Measurements from ENCODE around the gene KLHL20. TPM values are rescaled to one million over a fixed set of nuclear protein-coding genes. Genes with fewer than 3 reads are reported as not detected.
"Not testable (repeated sequence)": the region's sequence is repeated elsewhere in the genome, so short reads cannot be mapped to it uniquely, and the experiment has no call there.

Gene KLHL20
- total and polyA plus RNA-seq, 2 experiments from 2014 or later, result 12.3 to 14.5 TPM

DNA sequence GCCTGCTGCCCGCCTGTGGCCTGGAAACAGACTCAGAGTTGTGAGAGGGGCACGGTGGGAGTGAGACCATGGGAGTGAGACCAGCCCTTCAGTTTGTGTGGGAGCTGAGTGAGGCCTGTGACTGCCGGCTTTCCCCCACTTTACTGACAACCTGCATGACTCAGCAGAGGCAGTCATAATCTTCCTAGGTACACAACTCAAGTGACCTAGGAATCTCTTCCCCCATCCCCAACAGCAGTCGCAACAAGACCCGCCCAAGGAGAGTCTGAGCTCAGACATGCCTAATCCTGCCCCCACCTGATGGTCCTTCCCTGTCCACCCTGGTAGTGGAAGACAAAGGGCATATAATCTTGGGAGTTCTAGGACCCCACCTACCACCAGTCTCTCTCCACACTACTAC, 44.2 kb downstream of the KLHL20 start:
- Mint-ChIP-seq H3K9me3 (peaks cover 25% of the 10 kb centered on the region), H3K36me3 (ENCODE audit: low read depth) (peaks cover 69% of the 10 kb centered on the region), H3K27me3 (ENCODE audit: insufficient read depth, low read depth, poor library complexity) (no peaks in the 10 kb centered on the region), H3K27ac (peak overlapping the region; percentile 92), H3K4me3 (no peak overlapping the region), H3K4me1 (no peaks in the 10 kb centered on the region; the same call in 2 of the 3 replicates)
- Histone ChIP-seq H2AFZ (no peak overlapping the region), H3K4me2 (no peak overlapping the region), H3K27ac (ENCODE audit: low read depth) (no peak overlapping the region), H3K27me3 (ENCODE audit: insufficient read depth) (no peaks in the 10 kb centered on the region), H3K9me2 (ENCODE audit: insufficient read depth) (no peaks in the 10 kb centered on the region), H3F3A (replicated peaks; ENCODE audit: low read depth) (no peaks in the 10 kb centered on the region), H3K4me1 (ENCODE audit: insufficient read depth) (no peaks in the 10 kb centered on the region), H3K79me2 (replicated peaks; ENCODE audit: insufficient read depth) (no peaks in the 10 kb centered on the region), H3K36me3 (ENCODE audit: insufficient read depth) (peaks cover 14% of the 10 kb centered on the region), H4K20me1 (replicated peaks; ENCODE audit: insufficient read depth) (no peaks in the 10 kb centered on the region), H3K4me3 (no peak overlapping the region)
- ATAC-seq (no peak), DNase-seq (ENCODE audit: low spot score) (no peak)
- TF ChIP-seq, protein P1, sequence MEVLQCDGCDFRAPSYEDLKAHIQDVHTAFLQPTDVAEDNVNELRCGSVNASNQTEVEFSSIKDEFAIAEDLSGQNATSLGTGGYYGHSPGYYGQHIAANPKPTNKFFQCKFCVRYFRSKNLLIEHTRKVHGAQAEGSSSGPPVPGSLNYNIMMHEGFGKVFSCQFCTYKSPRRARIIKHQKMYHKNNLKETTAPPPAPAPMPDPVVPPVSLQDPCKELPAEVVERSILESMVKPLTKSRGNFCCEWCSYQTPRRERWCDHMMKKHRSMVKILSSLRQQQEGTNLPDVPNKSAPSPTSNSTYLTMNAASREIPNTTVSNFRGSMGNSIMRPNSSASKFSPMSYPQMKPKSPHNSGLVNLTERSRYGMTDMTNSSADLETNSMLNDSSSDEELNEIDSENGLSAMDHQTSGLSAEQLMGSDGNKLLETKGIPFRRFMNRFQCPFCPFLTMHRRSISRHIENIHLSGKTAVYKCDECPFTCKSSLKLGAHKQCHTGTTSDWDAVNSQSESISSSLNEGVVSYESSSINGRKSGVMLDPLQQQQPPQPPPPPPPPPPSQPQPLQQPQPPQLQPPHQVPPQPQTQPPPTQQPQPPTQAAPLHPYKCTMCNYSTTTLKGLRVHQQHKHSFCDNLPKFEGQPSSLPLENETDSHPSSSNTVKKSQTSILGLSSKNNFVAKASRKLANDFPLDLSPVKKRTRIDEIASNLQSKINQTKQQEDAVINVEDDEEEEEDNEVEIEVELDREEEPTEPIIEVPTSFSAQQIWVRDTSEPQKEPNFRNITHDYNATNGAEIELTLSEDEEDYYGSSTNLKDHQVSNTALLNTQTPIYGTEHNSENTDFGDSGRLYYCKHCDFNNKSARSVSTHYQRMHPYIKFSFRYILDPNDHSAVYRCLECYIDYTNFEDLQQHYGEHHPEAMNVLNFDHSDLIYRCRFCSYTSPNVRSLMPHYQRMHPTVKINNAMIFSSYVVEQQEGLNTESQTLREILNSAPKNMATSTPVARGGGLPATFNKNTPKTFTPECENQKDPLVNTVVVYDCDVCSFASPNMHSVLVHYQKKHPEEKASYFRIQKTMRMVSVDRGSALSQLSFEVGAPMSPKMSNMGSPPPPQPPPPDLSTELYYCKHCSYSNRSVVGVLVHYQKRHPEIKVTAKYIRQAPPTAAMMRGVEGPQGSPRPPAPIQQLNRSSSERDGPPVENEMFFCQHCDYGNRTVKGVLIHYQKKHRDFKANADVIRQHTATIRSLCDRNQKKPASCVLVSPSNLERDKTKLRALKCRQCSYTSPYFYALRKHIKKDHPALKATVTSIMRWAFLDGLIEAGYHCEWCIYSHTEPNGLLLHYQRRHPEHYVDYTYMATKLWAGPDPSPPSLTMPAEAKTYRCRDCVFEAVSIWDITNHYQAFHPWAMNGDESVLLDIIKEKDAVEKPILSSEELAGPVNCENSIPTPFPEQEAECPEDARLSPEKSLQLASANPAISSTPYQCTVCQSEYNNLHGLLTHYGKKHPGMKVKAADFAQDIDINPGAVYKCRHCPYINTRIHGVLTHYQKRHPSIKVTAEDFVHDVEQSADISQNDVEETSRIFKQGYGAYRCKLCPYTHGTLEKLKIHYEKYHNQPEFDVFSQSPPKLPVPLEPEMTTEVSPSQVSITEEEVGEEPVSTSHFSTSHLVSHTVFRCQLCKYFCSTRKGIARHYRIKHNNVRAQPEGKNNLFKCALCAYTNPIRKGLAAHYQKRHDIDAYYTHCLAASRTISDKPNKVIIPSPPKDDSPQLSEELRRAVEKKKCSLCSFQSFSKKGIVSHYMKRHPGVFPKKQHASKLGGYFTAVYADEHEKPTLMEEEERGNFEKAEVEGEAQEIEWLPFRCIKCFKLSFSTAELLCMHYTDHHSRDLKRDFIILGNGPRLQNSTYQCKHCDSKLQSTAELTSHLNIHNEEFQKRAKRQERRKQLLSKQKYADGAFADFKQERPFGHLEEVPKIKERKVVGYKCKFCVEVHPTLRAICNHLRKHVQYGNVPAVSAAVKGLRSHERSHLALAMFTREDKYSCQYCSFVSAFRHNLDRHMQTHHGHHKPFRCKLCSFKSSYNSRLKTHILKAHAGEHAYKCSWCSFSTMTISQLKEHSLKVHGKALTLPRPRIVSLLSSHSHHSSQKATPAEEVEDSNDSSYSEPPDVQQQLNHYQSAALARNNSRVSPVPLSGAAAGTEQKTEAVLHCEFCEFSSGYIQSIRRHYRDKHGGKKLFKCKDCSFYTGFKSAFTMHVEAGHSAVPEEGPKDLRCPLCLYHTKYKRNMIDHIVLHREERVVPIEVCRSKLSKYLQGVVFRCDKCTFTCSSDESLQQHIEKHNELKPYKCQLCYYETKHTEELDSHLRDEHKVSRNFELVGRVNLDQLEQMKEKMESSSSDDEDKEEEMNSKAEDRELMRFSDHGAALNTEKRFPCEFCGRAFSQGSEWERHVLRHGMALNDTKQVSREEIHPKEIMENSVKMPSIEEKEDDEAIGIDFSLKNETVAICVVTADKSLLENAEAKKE (CRISPR knock-in tag; IDR thresholded peaks at IDR 0.05), result no peak
- TF ChIP-seq, protein P2, sequence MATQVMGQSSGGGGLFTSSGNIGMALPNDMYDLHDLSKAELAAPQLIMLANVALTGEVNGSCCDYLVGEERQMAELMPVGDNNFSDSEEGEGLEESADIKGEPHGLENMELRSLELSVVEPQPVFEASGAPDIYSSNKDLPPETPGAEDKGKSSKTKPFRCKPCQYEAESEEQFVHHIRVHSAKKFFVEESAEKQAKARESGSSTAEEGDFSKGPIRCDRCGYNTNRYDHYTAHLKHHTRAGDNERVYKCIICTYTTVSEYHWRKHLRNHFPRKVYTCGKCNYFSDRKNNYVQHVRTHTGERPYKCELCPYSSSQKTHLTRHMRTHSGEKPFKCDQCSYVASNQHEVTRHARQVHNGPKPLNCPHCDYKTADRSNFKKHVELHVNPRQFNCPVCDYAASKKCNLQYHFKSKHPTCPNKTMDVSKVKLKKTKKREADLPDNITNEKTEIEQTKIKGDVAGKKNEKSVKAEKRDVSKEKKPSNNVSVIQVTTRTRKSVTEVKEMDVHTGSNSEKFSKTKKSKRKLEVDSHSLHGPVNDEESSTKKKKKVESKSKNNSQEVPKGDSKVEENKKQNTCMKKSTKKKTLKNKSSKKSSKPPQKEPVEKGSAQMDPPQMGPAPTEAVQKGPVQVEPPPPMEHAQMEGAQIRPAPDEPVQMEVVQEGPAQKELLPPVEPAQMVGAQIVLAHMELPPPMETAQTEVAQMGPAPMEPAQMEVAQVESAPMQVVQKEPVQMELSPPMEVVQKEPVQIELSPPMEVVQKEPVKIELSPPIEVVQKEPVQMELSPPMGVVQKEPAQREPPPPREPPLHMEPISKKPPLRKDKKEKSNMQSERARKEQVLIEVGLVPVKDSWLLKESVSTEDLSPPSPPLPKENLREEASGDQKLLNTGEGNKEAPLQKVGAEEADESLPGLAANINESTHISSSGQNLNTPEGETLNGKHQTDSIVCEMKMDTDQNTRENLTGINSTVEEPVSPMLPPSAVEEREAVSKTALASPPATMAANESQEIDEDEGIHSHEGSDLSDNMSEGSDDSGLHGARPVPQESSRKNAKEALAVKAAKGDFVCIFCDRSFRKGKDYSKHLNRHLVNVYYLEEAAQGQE (IDR thresholded peaks at IDR 0.05; ENCODE audit: unreplicated experiment), result no peak
- TF ChIP-seq, protein P3, sequence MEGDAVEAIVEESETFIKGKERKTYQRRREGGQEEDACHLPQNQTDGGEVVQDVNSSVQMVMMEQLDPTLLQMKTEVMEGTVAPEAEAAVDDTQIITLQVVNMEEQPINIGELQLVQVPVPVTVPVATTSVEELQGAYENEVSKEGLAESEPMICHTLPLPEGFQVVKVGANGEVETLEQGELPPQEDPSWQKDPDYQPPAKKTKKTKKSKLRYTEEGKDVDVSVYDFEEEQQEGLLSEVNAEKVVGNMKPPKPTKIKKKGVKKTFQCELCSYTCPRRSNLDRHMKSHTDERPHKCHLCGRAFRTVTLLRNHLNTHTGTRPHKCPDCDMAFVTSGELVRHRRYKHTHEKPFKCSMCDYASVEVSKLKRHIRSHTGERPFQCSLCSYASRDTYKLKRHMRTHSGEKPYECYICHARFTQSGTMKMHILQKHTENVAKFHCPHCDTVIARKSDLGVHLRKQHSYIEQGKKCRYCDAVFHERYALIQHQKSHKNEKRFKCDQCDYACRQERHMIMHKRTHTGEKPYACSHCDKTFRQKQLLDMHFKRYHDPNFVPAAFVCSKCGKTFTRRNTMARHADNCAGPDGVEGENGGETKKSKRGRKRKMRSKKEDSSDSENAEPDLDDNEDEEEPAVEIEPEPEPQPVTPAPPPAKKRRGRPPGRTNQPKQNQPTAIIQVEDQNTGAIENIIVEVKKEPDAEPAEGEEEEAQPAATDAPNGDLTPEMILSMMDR (conservative IDR thresholded peaks at IDR 0.05; ENCODE audit: low read depth in 2 of 2), result no peak
- no peak for TF ChIP-seq JUNB (IDR thresholded peaks at IDR 0.05; ENCODE audit: unreplicated experiment)

DNA sequence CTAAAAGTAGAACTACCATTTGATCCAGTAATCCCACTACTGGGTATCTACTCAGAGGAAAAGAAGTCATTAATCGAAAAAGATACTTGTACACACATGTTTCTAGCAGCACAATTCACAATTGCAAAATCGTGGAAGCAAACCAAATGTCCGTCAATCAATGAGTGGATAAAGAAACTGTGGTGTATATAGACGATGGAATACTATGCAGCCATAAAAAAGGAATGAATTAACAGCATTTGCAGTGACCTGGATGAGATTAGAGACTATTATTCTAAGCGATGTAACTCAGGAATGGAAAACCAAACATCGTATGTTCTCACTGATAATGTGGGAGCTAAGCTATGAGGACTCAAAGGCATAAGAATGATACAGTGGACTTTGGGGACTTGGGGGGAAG, 49.5 kb downstream of the KLHL20 start:
- H3K9me3 Mint-ChIP-seq, result peaks cover 29% of the 10 kb centered on the region
- H3K27ac ChIP-seq (ENCODE audit: low read depth); H3K9me2 ChIP-seq (ENCODE audit: insufficient read depth); H3K27me3 Mint-ChIP-seq (ENCODE audit: insufficient read depth, low read depth, poor library complexity); H3K36me3 ChIP-seq (ENCODE audit: insufficient read depth); H3K27me3 ChIP-seq (ENCODE audit: insufficient read depth); H3K27ac Mint-ChIP-seq; H3K4me1 ChIP-seq (ENCODE audit: insufficient read depth); H3K4me2 ChIP-seq; H4K20me1 ChIP-seq (replicated peaks; ENCODE audit: insufficient read depth); H2AFZ ChIP-seq; H3F3A ChIP-seq (replicated peaks; ENCODE audit: low read depth); ATAC-seq; H3K4me3 ChIP-seq; H3K79me2 ChIP-seq (replicated peaks; ENCODE audit: insufficient read depth); H3K4me1 Mint-ChIP-seq; DNase-seq (ENCODE audit: low spot score); H3K4me3 Mint-ChIP-seq: not testable (repeated sequence)
- H3K36me3 Mint-ChIP-seq (ENCODE audit: low read depth), result peaks cover 50% of the 10 kb centered on the region

Measured in GM23338 (cell line).